Muscle layer of duodenum (tissue), 2 donors: ENCODE data around the gene HOXA2.

ENCODE experiments used
- H3K27ac ChIP-seq: one replicate; pipeline ENCODE4 v1.7.0; 2013; ENCODE audit warnings: mild to moderate bottlenecking, low read length
- H3K27me3 ChIP-seq: one replicate; pipeline ENCODE4 v1.7.0; 2013; ENCODE audit warnings: low read depth, mild to moderate bottlenecking, control low read depth, low read length
- H3K36me3 ChIP-seq, 2 donors: one replicate each; pipeline ENCODE4 v1.7.0; 2013; ENCODE audit warnings: low read length in 2 of 2, control low read depth in 1 of 2, mild to moderate bottlenecking in 1 of 2; ENCODE audit not compliant: insufficient read depth in 2 of 2, control insufficient read depth in 1 of 2
- H3K4me1 ChIP-seq, 2 donors: one replicate each; pipeline ENCODE4 v1.7.0; 2013; ENCODE audit warnings: low read length in 2 of 2, mild to moderate bottlenecking in 2 of 2, control low read depth in 1 of 2, moderate library complexity in 1 of 2; ENCODE audit not compliant: insufficient read depth in 2 of 2, control insufficient read depth in 1 of 2
- H3K4me3 ChIP-seq, 2 donors: one replicate each; pipeline ENCODE4 v1.7.0; 2013; ENCODE audit warnings: low read length in 2 of 2, low read depth in 1 of 2, mild to moderate bottlenecking in 1 of 2
- H3K9me3 ChIP-seq, 2 donors: one replicate each; pipeline ENCODE4 v1.7.0; 2013; ENCODE audit warnings: low read length in 2 of 2, control low read depth in 1 of 2, mild to moderate bottlenecking in 1 of 2; ENCODE audit not compliant: control insufficient read depth in 1 of 2
- donor health status: healthy.

Gene HOXA2

GRCh38 chr7:27139334-27140125 is 37.0 kb upstream of the HOXA2 start:
- Histone ChIP-seq H3K27ac (peak overlapping the region; percentile 97), H3K36me3 (no peaks in the 10 kb centered on the region), H3K4me1 (peaks cover 21 to 24% of the 10 kb centered on the region in 2 donors), H3K27me3 (peaks cover 2% of the 10 kb centered on the region), H3K9me3 (no peaks in the 10 kb centered on the region), H3K4me3 (peak overlapping the region; percentile 83 to 91)

- Histone ChIP-seq H3K4me1 (peaks cover 26 to 27% of the 10 kb centered on the region in 2 donors), H3K4me3 (peak overlapping the region; percentile 83 to 91), H3K36me3 (no peaks in the 10 kb centered on the region), H3K27me3 (no peaks in the 10 kb centered on the region), H3K9me3 (no peaks in the 10 kb centered on the region), H3K27ac (peak overlapping the region; percentile 97)
Measured at GRCh38 chr7:27138985-27139333, 36.5 kb upstream of the HOXA2 start.

- Histone ChIP-seq H3K36me3 (no peaks in the 10 kb centered on the region), H3K27ac (peak overlapping the region; percentile 97), H3K9me3 (no peaks in the 10 kb centered on the region), H3K4me1 (peaks cover 29 to 32% of the 10 kb centered on the region in 2 donors), H3K27me3 (no peaks in the 10 kb centered on the region), H3K4me3 (peak overlapping the region; percentile 83 to 91)
Measured at GRCh38 chr7:27138472-27138871, 36.0 kb upstream of the HOXA2 start.

- peaks cover 32 to 36% of the 10 kb centered on the region in 2 donors for H3K4me1 ChIP-seq
- no peaks in the 10 kb centered on the region for H3K9me3 ChIP-seq
- peak overlapping the region; percentile 97 for H3K27ac ChIP-seq
- H3K36me3 ChIP-seq, result no peaks in the 10 kb centered on the region
- H3K4me3 ChIP-seq, result peak overlapping the region; percentile 83 to 91
- no peaks in the 10 kb centered on the region for H3K27me3 ChIP-seq
Measured at GRCh38 chr7:27137640-27138315, 35.3 kb upstream of the HOXA2 start.

GRCh38 chr7:27134392-27134791 is 31.9 kb upstream of the HOXA2 start:
- H3K36me3 ChIP-seq, result no peaks in the 10 kb centered on the region
- H3K4me1 ChIP-seq, result peaks cover 29 to 39% of the 10 kb centered on the region in 2 donors
- no peaks in the 10 kb centered on the region for H3K9me3 ChIP-seq
- no peak overlapping the region for H3K4me3 ChIP-seq
- peak overlapping the region; percentile 61 for H3K27ac ChIP-seq
- no peaks in the 10 kb centered on the region for H3K27me3 ChIP-seq

GRCh38 chr7:27133409-27134231 is 31.1 kb upstream of the HOXA2 start:
- peaks cover 29 to 43% of the 10 kb centered on the region in 2 donors for H3K4me1 ChIP-seq
- H3K9me3 ChIP-seq, result no peaks in the 10 kb centered on the region

GRCh38 chr7:27132978-27133377 is 30.5 kb upstream of the HOXA2 start:
- Histone ChIP-seq H3K36me3 (no peaks in the 10 kb centered on the region), H3K27ac (peak overlapping the region; percentile 61), H3K4me3 (no peak overlapping the region), H3K4me1 (peaks cover 29 to 45% of the 10 kb centered on the region in 2 donors), H3K9me3 (no peaks in the 10 kb centered on the region), H3K27me3 (no peaks in the 10 kb centered on the region)

More at GRCh38 chr7:27133409-27134231, 31.1 kb upstream of the HOXA2 start:
- Histone ChIP-seq H3K27me3 (no peaks in the 10 kb centered on the region), H3K36me3 (no peaks in the 10 kb centered on the region), H3K4me3 (no peak overlapping the region), H3K27ac (peak overlapping the region; percentile 61)

- Histone ChIP-seq H3K27ac (no peak overlapping the region), H3K4me1 (peaks cover 30 to 52% of the 10 kb centered on the region in 2 donors), H3K4me3 (no peak overlapping the region), H3K27me3 (no peaks in the 10 kb centered on the region), H3K9me3 (no peaks in the 10 kb centered on the region), H3K36me3 (no peaks in the 10 kb centered on the region)
Measured at GRCh38 chr7:27132214-27132613, 29.7 kb upstream of the HOXA2 start.

GRCh38 chr7:27131390-27131819 is 28.9 kb upstream of the HOXA2 start:
- H3K27me3 ChIP-seq, result no peaks in the 10 kb centered on the region
- H3K4me1 ChIP-seq, result peaks cover 38 to 60% of the 10 kb centered on the region in 2 donors
- peak overlapping the region; percentile 64 to 70 for H3K4me3 ChIP-seq
- H3K9me3 ChIP-seq, result no peaks in the 10 kb centered on the region
- H3K27ac ChIP-seq, result peak overlapping the region; percentile 86
- H3K36me3 ChIP-seq, result no peaks in the 10 kb centered on the region

GRCh38 chr7:27130540-27131389 is 28.3 kb upstream of the HOXA2 start, which contains the start of gene HOXA4:
Gene HOXA4 (minus strand): TSS chr7:27130757. CDS start chr7:27130733, 24 bp downstream.
- Histone ChIP-seq H3K27ac (peak within 1 kb of the TSS; percentile 86), H3K36me3 (no peaks in the 10 kb centered on the region), H3K4me3 (peak within 1 kb of the TSS; percentile 64 to 70), H3K27me3 (no peaks in the 10 kb centered on the region), H3K4me1 (peaks cover 34 to 57% of the 10 kb centered on the region in 2 donors), H3K9me3 (no peaks in the 10 kb centered on the region)
